Parathyroid adenoma (tissue), 2 donors: ENCODE data around the gene SMARCA4.

Source experiments
- H2AFZ ChIP-seq: fragments of 300-600 bp; sonication (generic); one replicate; pipeline ENCODE4 v1.7.0; 2017; ENCODE audit warnings: antibody characterized with exemption, mild to moderate bottlenecking
- H3K27ac ChIP-seq: fragments of 300-600 bp; sonication (generic); one replicate; pipeline ENCODE4 v1.7.0; 2017
- H3K27me3 ChIP-seq: fragments of 300-600 bp; sonication (generic); one replicate; pipeline ENCODE4 v1.7.0; 2017; ENCODE audit warnings: low read length; ENCODE audit not compliant: control insufficient read depth, insufficient read depth
- H3K36me3 ChIP-seq: fragments of 300-600 bp; sonication (generic); one replicate; pipeline ENCODE4 v1.7.0; 2017; ENCODE audit warnings: low read length; ENCODE audit not compliant: control insufficient read depth, insufficient read depth
- H3K4me1 ChIP-seq: fragments of 300-600 bp; sonication (generic); one replicate; pipeline ENCODE4 v1.7.0; 2017; ENCODE audit warnings: control low read depth
- H3K4me2 ChIP-seq: fragments of 300-600 bp; sonication (generic); one replicate; pipeline ENCODE4 v1.7.0; 2017; ENCODE audit warnings: low read length
- H3K4me3 ChIP-seq: fragments of 300-600 bp; sonication (generic); one replicate; pipeline ENCODE4 v1.7.0; 2017; ENCODE audit warnings: low read depth, low read length
- H3K79me2 ChIP-seq: fragments of 300-600 bp; sonication (generic); one replicate; pipeline ENCODE4 v1.7.0; 2017; ENCODE audit warnings: control low read depth
- H3K9ac ChIP-seq: fragments of 300-600 bp; sonication (generic); one replicate; pipeline ENCODE4 v1.7.0; 2017; ENCODE audit warnings: mild to moderate bottlenecking
- H3K9me3 ChIP-seq: fragments of 300-600 bp; sonication (generic); one replicate; pipeline ENCODE4 v1.7.0; 2017; ENCODE audit warnings: low read length; ENCODE audit not compliant: control insufficient read depth
- CTCF ChIP-seq: fragments of 300-600 bp; sonication (generic); IDR thresholded peaks from one replicate; pipeline ENCODE4 v1.7.0; 2017; ENCODE audit warnings: antibody characterized with exemption, mild to moderate bottlenecking
- donor health status: primary hyperparathyroidism.

Gene SMARCA4

DNA sequence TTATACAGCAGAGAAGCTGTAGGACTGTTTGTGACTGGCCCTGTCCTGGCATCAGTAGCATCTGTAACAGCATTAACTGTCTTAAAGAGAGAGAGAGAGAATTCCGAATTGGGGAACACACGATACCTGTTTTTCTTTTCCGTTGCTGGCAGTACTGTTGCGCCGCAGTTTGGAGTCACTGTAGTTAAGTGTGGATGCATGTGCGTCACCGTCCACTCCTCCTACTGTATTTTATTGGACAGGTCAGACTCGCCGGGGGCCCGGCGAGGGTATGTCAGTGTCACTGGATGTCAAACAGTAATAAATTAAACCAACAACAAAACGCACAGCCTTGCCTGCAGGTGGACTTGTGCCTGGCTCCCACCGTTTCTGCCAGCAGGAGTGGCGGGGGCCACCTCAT, 101.1 kb downstream of the SMARCA4 start:
- H3K27ac ChIP-seq: no peak overlapping the region

DNA sequence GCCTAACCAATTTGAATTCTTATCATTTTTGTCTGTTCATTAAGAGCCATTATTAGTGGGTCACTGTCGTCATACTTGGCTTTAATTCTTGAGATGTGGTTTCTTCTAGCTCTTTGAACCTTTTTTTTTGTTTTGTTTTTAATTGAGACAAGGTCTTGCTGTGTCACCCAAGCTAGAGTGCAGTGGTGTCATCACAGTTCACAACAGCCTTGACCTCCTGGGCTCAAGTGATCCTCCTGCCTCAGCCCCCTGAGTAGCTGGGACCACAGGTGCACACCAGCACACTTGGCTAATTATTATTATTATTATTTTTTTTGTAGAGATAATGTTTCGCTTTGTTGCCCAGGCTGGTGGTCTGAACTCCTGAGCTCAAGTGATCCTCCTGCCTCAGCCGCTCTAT, 102.6 kb downstream of the SMARCA4 start:
- Histone ChIP-seq H3K27me3 (no peaks in the 10 kb centered on the region), H2AFZ (no peak overlapping the region), H3K4me2 (no peak overlapping the region), H3K79me2 (no peaks in the 10 kb centered on the region), H3K36me3 (no peaks in the 10 kb centered on the region), H3K4me1 (peaks cover 4% of the 10 kb centered on the region), H3K27ac (no peak overlapping the region), H3K9me3 (no peaks in the 10 kb centered on the region), H3K9ac (no peak overlapping the region), H3K4me3 (no peak overlapping the region)
- no peak for TF ChIP-seq CTCF

More for the DNA sequence above, 101.1 kb downstream of the SMARCA4 start:
- Histone ChIP-seq H3K9me3 (no peaks in the 10 kb centered on the region), H3K79me2 (no peaks in the 10 kb centered on the region), H3K4me3 (no peak overlapping the region), H3K4me1 (peaks cover 4% of the 10 kb centered on the region), H3K27me3 (no peaks in the 10 kb centered on the region), H3K4me2 (no peak overlapping the region), H3K9ac (no peak overlapping the region), H2AFZ (no peak overlapping the region), H3K36me3 (no peaks in the 10 kb centered on the region)
- no peak for TF ChIP-seq CTCF

DNA sequence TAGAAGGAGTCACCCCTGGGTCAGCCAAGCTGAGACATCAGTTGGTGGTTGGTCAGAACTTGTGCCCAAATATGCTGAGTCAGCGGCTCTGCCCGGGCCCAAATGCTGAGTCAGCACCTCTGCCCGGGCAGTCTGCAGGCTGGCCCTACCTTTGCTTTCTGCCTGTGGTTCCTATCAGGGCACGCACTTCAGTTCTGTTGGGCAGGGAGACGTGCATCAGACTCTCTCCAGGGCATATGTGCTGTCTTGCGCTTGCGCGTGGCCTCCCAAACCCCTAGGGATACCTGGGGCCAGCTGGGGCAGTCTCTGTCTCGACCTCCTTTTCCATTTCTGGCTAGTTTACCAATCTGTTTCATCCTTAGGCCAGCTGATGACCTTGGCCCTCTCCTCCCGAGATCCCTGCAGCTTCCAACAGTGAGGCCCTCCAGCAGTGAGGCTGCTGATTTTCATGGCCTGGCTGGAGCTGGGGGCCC, 104.0 kb downstream of the SMARCA4 start:
- Histone ChIP-seq H3K27ac (peak overlapping the region; percentile 86), H3K4me3 (no peak overlapping the region), H2AFZ (peak overlapping the region; percentile 71), H3K79me2 (no peaks in the 10 kb centered on the region), H3K9ac (no peak overlapping the region), H3K4me1 (peaks cover 4% of the 10 kb centered on the region), H3K4me2 (no peak overlapping the region), H3K27me3 (no peaks in the 10 kb centered on the region), H3K9me3 (no peaks in the 10 kb centered on the region), H3K36me3 (no peaks in the 10 kb centered on the region)
- no peak for TF ChIP-seq CTCF

DNA sequence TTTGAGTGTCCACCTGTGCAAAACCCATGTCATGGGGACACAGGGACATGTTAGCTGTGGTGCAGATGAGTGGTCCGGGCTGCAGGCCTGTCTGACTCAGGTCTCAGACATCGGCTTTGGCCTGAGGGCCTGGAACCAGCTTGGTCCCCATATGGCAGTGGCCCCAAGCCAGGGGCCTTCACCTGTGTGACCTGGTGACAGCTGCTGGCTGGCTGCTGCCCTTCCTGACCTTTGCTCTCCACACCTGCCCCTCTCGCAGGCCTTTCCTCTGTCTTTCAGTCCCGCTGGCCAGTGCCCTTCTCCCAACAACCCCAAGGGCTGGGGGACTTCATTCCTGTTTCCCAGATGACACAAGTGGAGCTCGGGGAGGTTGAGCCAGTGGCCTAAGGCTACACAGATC, 105.5 kb downstream of the SMARCA4 start:
- Histone ChIP-seq H3K27ac (no peak overlapping the region), H3K4me1 (peaks cover 4% of the 10 kb centered on the region), H3K79me2 (no peaks in the 10 kb centered on the region), H3K4me3 (no peak overlapping the region), H3K36me3 (no peaks in the 10 kb centered on the region), H2AFZ (no peak overlapping the region), H3K4me2 (no peak overlapping the region), H3K9ac (no peak overlapping the region), H3K27me3 (no peaks in the 10 kb centered on the region), H3K9me3 (no peaks in the 10 kb centered on the region)
- no peak for TF ChIP-seq CTCF

- H2AFZ ChIP-seq: no peak overlapping the region
- no peaks in the 10 kb centered on the region for H3K27me3 ChIP-seq
- no peak overlapping the region for H3K9ac ChIP-seq
- H3K27ac ChIP-seq: no peak overlapping the region
- H3K4me3 ChIP-seq: no peak overlapping the region
- no peaks in the 10 kb centered on the region for H3K79me2 ChIP-seq
- H3K4me1 ChIP-seq: peaks cover 4% of the 10 kb centered on the region
- no peak for TF ChIP-seq CTCF
- H3K4me2 ChIP-seq: no peak overlapping the region
- H3K36me3 ChIP-seq: no peaks in the 10 kb centered on the region
- H3K9me3 ChIP-seq: no peaks in the 10 kb centered on the region
Measured at GRCh38 chr19:11067356-11068113, 106.7 kb downstream of the SMARCA4 start.
